ENCODE data around the gene CKLF.
"Not testable (repeated sequence)": the region's sequence is repeated elsewhere in the genome, so short reads cannot be mapped to it uniquely, and the experiment has no call there.

CKLF gene

DNA sequence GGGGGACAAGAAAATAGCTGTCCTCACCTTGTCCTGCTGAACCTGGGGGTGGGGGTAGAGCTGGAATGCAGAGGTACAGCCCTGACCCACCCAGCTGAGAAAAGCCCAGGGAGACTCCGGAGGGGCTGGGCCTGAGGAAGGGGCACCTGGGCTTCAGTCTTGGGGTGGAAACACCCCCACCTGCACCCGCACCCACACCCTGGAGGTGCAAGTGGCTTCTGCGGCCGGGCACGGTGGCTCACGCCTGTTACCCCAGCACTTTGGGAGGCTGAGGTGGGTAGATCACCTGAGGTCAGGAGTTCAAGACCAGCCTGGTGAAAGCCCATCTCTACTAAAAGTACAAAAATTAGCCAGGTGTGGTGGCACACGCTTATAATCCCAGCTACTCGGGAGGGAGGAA is 59.5 kb downstream of the CKLF start:
- H3K4me3 ChIP-seq (ENCODE audit: low read length); H3K27me3 ChIP-seq (ENCODE audit: control insufficient read depth, insufficient read depth, low read length); H3K9me3 ChIP-seq (ENCODE audit: control insufficient read depth, low read length); H3K9ac ChIP-seq (ENCODE audit: low read length): not testable (repeated sequence)
- Histone ChIP-seq H3K4me1 (ENCODE audit: control insufficient read depth, insufficient read depth, low read length) (peaks cover 14% of the 10 kb centered on the region), H3K36me3 (ENCODE audit: control insufficient read depth, insufficient read depth, low read length) (peaks cover 10% of the 10 kb centered on the region)

DNA sequence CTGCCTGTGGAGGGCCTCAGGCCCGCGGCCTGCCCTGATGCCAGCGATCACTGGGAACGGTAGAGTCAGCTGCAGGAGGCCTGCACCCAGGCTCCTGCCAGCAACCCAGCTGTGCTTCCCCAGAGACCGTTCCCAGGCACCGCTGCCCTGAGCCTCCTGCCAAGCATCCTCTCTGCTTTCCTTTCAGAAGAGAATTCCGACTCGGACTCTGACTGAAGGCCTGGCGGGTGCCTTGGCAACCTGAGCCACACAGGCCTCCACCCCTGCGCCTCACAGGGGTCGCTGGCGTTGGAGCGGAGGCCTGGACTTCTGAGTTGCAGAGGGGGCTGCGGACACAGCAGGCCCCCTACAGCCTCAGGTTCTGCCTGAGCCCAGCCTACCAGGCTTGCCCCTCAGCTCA is 60.0 kb downstream of the CKLF start:
- Histone ChIP-seq H3K4me3 (ENCODE audit: low read length) (no peak overlapping the region), H3K36me3 (ENCODE audit: control insufficient read depth, insufficient read depth, low read length) (peaks cover 10% of the 10 kb centered on the region), H3K9ac (ENCODE audit: low read length) (no peak overlapping the region), H3K4me1 (ENCODE audit: control insufficient read depth, insufficient read depth, low read length) (peaks cover 14% of the 10 kb centered on the region), H3K27me3 (ENCODE audit: control insufficient read depth, insufficient read depth, low read length) (no peaks in the 10 kb centered on the region), H3K9me3 (ENCODE audit: control insufficient read depth, low read length) (no peaks in the 10 kb centered on the region)

DNA sequence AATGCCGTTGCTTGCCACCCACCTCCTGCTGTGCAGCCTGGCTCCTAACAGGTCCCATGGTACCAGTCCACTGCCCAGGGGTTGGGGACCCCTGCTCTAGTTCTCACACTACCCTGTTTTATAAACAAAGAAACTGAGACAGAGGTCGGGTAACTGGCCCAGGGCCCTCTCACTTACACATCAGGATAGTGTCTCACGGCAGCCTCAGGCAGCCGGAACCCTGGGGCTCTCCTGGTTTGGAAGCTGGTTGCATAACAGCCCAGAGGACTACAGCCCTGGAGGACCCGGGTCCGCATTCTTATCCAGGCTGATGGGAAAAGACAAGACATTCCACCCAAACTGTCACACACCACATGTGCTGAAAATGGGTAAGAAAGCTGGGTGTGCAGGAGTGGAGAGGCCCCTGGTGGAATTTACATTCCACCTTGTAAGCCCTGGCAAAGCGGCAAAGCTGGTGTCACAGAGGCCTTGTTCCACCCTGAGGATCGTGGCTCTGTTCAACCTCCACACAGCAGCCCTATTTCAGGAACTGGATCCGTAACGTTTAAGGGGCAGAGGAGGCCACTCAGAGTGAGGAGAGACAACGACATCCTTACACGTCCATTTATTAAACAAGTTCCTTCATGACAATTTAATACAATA is 61.9 kb downstream of the CKLF start:
- no peaks in the 10 kb centered on the region for H3K9me3 ChIP-seq (ENCODE audit: control insufficient read depth, low read length)
- H3K4me1 ChIP-seq (ENCODE audit: control insufficient read depth, insufficient read depth, low read length) = peaks cover 15% of the 10 kb centered on the region
- H3K27me3 ChIP-seq (ENCODE audit: control insufficient read depth, insufficient read depth, low read length) = no peaks in the 10 kb centered on the region
- peaks cover 15% of the 10 kb centered on the region for H3K36me3 ChIP-seq (ENCODE audit: control insufficient read depth, insufficient read depth, low read length)
- H3K4me3 ChIP-seq (ENCODE audit: low read length) = no peak overlapping the region
- no peak overlapping the region for H3K9ac ChIP-seq (ENCODE audit: low read length)
